Gastroesophageal sphincter (tissue), 3 donors: ENCODE data around the gene AK8.
A peak's percentile ranks its signal among the peaks of the same experiment; 100 is the strongest.

Experiments used
- CTCF ChIP-seq, 4 experiments: fragments of 200-600 bp in 2 of 4; fragments of 450-650 bp in 2 of 4; sonication (generic) in 1 of 4; IDR thresholded peaks; one replicate each; pipeline ENCODE4 v1.5.1; 2017 to 2019; ENCODE audit warnings: antibody characterized with exemption in 4 of 4, mild to moderate bottlenecking in 2 of 4, moderate library complexity in 2 of 4
- POLR2A ChIP-seq, 2 donors: fragments of 450-650 bp; IDR thresholded peaks; one replicate each; pipeline ENCODE4 v1.6.1; 2017; ENCODE audit warnings: antibody characterized with exemption in 2 of 2, mild to moderate bottlenecking in 2 of 2, moderate library complexity in 1 of 2
- POLR2AphosphoS5 ChIP-seq: sonication (generic); formaldehyde crosslinking; IDR thresholded peaks from one replicate; pipeline ENCODE4 v1.6.1; 2017; ENCODE audit warnings: antibody characterized with exemption

GRCh38 chr9:132877824-132878694, at the start of gene AK8:
- peak; percentile 22 to 25 for TF ChIP-seq POLR2A (IDR thresholded peaks at IDR 0.05)
- TF ChIP-seq POLR2AphosphoS5 = peak; percentile 61
- TF ChIP-seq CTCF (IDR thresholded peaks at IDR 0.05) = no peak
